IPS-15b (cell line): ENCODE results near the gene PIN1.
A peak's percentile ranks its signal among the peaks of the same experiment; 100 is the strongest.
"Not testable (repeated sequence)": the region's sequence is repeated elsewhere in the genome, so short reads cannot be mapped to it uniquely, and the experiment has no call there.

Experiments used
- H3K27me3 ChIP-seq: one replicate; pipeline ENCODE4 v1.6.1; 2013; ENCODE audit warnings: low read length; ENCODE audit not compliant: control insufficient read depth, insufficient read depth
- H3K36me3 ChIP-seq: one replicate; pipeline ENCODE4 v1.6.1; 2013; ENCODE audit warnings: low read length; ENCODE audit not compliant: control insufficient read depth, insufficient read depth
- H3K4me1 ChIP-seq: one replicate; pipeline ENCODE4 v1.6.1; 2013; ENCODE audit warnings: mild to moderate bottlenecking, low read length; ENCODE audit not compliant: control insufficient read depth, insufficient read depth
- H3K4me3 ChIP-seq: one replicate; pipeline ENCODE4 v1.5.1; 2013; ENCODE audit warnings: low read depth, low read length
- H3K9ac ChIP-seq: one replicate; pipeline ENCODE4 v1.6.1; 2013; ENCODE audit warnings: low read depth, mild to moderate bottlenecking, low read length
- H3K9me3 ChIP-seq: one replicate; pipeline ENCODE4 v1.6.1; 2013; ENCODE audit warnings: mild to moderate bottlenecking, low read length; ENCODE audit not compliant: control insufficient read depth, insufficient read depth

The PIN1 gene

DNA sequence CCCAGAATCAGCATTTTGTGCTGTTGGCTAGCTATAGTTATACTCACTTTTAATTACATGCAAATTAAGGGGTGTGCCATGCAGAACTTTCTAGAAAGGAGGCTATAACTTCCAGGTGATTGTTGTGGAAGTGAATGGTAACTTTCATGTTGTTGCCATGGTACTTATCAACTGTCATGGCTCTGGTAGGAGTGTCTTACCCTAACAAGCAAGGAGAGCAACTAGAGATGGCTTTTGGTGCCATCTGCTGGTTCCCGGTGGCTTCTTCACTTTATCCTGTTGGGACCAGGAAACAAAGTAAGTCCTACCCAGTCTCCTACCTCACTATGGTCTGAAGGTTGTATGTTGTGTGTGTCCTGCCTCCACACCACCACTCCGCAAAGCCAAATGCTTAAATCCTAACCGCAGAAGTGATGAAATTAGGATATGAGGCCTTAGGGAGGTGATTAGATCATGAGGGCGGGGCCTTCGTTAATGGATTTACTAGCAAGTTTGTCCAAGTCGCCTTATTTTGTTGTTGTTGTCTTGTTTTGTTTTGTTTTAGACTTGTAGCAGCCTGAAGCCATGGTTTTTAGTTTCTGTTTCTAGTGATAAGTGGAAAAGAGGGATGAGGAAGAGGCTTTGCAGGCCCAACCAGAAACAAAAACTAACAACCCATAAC lies 38.9 kb upstream of the PIN1 start:
- Histone ChIP-seq H3K4me3 (no peak overlapping the region), H3K36me3 (no peaks in the 10 kb centered on the region)

DNA sequence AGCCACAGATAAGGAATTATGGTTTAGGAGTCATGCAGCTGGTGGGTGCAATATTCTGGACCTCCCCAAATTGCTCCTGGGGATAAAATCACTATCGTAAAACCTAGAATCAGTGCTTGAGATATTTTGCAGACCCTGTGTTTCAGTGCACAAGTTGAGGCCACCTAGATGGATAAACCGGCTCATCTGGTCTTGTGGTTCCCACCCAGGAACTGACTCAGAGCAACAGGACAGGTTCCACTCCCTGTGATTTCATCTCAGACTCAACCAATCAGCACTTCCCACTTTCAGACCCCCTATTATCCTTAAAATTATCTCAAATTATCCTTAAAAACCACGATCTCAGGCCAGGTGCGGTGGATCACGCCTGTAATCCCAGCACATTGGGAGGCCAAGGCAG lies 37.2 kb upstream of the PIN1 start:
- H3K4me3 ChIP-seq = no peak overlapping the region
- no peaks in the 10 kb centered on the region for H3K4me1 ChIP-seq
- H3K9me3 ChIP-seq = no peaks in the 10 kb centered on the region
- H3K27me3 ChIP-seq = no peaks in the 10 kb centered on the region
- H3K36me3 ChIP-seq = no peaks in the 10 kb centered on the region
- H3K9ac ChIP-seq = no peak overlapping the region

More for the DNA sequence above, 38.9 kb upstream of the PIN1 start:
- Histone ChIP-seq H3K9ac (no peak overlapping the region), H3K4me1 (peaks cover under 1% of the 10 kb centered on the region), H3K9me3 (no peaks in the 10 kb centered on the region), H3K27me3 (no peaks in the 10 kb centered on the region)

DNA sequence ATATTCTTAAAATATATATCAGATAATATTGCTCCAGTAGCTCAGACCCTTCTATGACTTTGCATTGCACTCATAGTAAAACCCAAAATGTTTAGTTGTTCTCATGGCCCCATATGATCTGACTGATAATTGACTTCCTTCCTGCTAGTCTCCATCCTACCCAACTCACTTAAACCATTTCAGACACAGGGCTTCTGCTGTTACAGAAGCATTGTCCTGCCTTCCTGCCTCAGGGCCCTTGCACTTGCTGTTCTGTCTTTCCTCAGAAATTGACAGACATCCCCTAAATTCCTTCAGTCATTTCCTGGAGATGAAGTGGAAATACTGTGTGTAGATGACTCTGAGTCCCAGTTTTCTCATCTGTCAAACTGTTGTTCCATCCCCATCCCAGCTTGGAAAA lies 36.0 kb upstream of the PIN1 start:
- H3K9me3 ChIP-seq = no peaks in the 10 kb centered on the region
- H3K4me1 ChIP-seq = no peaks in the 10 kb centered on the region
- no peaks in the 10 kb centered on the region for H3K36me3 ChIP-seq
- H3K9ac ChIP-seq = no peak overlapping the region
- no peak overlapping the region for H3K4me3 ChIP-seq
- H3K27me3 ChIP-seq = no peaks in the 10 kb centered on the region

DNA sequence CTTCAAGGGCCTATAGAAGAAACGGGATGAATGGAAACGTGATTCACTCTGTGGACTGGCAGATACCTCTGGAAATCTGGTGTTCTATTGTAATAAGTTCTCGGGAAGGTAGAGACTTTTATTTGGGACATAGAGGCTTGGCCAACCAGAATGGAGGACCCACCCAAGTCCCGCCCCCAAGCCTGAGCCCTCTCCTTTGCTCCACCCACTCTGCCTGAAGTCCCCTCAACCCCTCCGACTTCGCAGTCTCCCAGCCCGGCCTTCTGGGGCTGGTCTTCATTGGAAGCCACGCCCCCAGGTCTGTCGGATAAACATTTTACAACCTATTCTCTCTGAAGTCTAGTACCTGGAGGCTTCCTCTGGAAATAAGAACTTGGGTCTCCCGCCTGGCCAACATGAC lies 33.1 kb upstream of the PIN1 start:
- H3K4me1 ChIP-seq = no peaks in the 10 kb centered on the region
- no peaks in the 10 kb centered on the region for H3K9me3 ChIP-seq
- H3K4me3 ChIP-seq = no peak overlapping the region
- H3K36me3 ChIP-seq = no peaks in the 10 kb centered on the region
- H3K9ac ChIP-seq = no peak overlapping the region
- H3K27me3 ChIP-seq = no peaks in the 10 kb centered on the region

DNA sequence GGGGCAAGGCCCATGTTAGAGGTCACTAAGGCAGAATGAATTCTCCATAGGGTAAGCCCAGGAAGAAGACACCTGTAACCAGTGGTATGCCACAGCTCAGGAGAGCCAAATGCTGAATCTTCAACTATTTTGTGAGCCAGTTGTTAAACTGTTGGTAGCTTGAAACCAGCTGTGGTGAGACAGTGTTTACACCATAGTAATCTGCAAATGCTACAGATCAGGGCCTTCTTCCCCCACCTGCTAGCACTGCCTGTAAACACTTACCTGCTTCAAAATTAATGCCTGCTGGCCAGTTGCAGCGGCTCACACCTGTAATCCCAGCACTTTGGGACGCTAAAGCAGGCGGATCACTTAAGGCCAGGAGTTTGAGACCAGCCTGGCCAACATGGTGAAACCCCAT lies 28.3 kb upstream of the PIN1 start:
- Histone ChIP-seq H3K27me3 (no peaks in the 10 kb centered on the region), H3K9ac (no peak overlapping the region)

DNA sequence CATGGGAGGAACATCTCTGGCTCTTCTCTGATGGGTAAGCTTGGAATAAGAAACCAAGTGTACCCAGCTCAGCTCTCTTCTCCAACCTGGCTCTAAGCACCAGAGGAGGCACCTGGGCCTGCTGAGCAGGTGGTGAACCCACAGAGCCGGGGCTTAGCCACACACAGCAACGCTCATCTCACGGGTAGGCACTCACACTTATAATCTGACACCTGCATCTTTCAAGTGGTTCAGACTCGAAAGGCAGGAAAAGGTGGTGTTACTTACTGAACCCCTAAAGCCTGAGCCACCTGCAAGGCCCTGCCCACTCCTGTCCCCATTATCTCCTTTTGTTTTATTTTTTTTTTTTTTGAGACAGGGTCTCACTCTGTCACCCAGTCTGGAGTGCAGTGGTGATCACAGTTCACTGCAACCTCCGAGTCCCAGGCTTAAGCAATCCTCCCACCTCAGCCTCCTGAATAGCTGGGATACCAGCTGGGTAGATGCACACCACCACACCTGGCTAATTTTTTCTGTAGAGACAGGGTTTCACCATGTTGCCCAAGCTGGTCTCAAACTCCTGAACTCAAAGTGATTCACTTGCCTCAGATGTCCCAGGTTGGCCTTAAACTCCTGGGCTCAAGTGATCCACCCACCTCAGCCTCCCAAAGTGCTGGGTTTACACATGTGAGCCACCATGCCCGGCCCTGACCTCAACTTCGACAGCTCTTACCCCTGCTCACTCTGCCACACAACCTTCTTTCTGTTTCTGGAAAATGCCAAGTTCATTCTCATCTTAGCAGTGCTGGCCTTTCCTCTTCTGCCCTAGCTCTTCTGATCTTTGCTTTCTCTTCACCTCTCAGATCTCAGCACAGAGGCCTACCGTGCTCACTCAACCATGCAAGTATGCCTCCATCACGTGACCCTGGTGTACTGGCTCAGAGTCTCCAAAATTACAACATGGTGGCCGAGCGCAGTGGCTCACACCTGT lies 26.0 kb upstream of the PIN1 start:
- Histone ChIP-seq H3K9ac (no peak overlapping the region), H3K27me3 (no peaks in the 10 kb centered on the region), H3K4me1 (no peaks in the 10 kb centered on the region), H3K4me3 (no peak overlapping the region), H3K9me3 (no peaks in the 10 kb centered on the region), H3K36me3 (peaks cover 14% of the 10 kb centered on the region)

More for the DNA sequence above, 28.3 kb upstream of the PIN1 start:
- H3K9me3 ChIP-seq = no peaks in the 10 kb centered on the region
- no peak overlapping the region for H3K4me3 ChIP-seq
- H3K4me1 ChIP-seq = no peaks in the 10 kb centered on the region
- peaks cover 10% of the 10 kb centered on the region for H3K36me3 ChIP-seq

DNA sequence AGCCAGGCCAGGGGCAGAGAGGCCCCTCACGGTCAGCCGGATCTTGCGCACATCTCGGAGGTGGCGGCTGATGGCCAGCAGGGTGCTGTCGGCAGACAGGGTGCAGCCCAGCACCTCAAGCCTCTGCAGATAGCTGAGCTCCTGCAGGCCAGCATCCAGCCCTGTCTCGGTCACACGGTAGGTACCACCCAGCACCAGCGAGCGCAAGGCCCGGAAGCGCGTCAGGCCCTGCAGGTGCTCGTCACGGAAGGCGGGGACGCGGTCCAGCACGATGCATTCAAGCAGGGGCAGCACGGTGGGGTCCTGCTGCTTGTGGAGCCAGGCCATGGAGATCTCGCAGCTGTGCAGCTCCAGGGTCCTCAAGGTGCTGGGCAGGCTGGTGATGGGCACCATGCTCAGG lies 24.0 kb upstream of the PIN1 start:
- no peaks in the 10 kb centered on the region for H3K4me1 ChIP-seq
- no peak overlapping the region for H3K9ac ChIP-seq
- H3K27me3 ChIP-seq = no peaks in the 10 kb centered on the region
- no peaks in the 10 kb centered on the region for H3K9me3 ChIP-seq
- H3K36me3 ChIP-seq = peaks cover 16% of the 10 kb centered on the region
- H3K4me3 ChIP-seq = no peak overlapping the region

DNA sequence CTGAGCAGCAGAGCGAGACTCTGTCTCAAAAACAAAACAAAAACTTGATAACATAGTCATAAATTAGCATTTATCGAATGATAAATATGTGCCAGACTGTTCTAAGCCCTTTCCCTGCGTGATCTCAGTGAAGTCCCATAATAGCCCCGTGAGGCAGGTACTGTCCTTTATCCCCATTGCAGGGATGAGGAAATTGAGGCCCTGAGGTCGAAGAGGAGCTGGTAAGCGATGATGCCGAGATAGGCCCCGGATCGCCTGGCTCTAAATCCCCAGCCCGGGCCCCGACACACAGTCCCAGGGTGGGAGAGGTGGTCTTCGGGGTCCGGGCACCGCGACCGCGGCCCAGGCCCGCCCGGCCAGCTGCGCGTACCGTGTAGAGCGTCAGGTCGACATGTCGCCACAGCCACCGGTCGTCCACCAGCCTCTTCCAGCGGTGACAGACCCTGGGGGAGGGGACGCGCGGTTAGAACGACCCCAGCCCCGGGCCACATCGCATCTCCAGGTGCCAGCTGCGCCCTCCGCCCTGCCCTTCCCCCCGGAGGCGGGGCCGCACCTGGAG lies 16.9 kb upstream of the PIN1 start:
- Histone ChIP-seq H3K9me3 (no peaks in the 10 kb centered on the region), H3K27me3 (no peaks in the 10 kb centered on the region), H3K4me3 (peak overlapping the region; percentile 98), H3K4me1 (peaks cover 4% of the 10 kb centered on the region), H3K9ac (peak overlapping the region; percentile 96), H3K36me3 (peaks cover 2% of the 10 kb centered on the region)

DNA sequence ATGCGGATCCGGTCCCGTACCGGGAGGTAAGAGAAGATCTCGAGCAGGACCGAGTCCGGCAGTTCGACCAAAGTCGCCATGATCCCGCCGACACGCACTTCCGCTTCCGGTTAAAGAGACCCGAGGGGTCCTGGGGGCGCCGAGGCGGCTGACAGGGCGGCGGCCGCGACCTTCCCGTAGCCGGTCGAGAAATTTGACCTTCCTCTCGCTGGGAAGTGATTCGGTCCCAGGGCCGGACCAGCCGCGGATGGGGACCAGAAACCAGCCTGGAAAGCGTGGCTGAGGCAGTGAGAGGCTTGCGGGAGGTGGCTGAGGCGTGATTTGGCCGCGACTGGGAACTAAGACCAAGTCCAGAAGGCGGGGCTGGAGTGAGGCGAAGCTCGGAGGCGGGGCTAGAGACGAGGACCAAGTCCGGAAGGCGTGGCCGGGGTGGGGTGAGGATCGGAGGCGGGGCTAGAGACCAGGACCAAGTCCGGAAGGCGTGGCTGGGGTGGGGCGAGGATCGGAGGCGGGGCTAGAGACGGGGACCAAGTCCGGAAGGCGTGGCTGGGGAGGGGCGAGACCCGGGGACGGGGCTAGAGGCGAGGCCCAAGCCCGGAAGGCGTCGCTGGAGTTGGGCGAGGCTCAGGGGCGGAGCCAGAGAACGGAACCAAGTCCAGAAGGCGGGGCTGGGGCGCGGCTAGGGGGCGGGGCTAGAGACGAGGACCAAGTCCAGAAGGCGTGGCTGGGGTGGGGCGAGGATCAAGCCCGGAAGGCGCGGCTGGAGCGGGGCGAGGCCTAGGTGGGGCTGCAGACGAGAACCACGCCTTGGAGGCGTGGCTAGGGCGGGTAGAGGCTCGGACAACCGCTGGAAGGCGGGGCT lies 16.2 kb upstream of the PIN1 start, which contains the start of gene FBXL12:
Gene FBXL12 (minus strand): TSS at position 346 of the 862 bp plus-strand sequence. CDS start 266 bp downstream, at position 80.
- Histone ChIP-seq H3K9me3 (no peaks in the 10 kb centered on the region), H3K4me1 (peaks cover 4% of the 10 kb centered on the region), H3K4me3 (peak within 1 kb of the TSS; percentile 98), H3K36me3 (peaks cover 2% of the 10 kb centered on the region), H3K9ac (peak within 1 kb of the TSS; percentile 96), H3K27me3 (no peaks in the 10 kb centered on the region)

DNA sequence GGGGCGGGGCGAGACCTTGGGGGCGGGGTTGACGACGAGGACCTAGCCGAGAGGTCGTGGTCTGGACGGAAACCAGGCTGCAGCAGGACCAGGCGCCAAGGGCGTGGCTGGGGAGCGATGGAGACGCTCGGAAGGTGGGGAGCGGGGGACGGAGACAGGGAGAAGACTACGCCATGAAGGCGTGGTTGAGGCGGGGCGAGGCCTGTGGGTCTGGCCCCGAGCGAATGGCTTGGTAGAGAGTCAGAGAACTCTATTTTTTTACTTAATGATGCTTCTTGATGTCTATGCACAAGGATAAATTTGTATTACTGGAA lies 15.6 kb upstream of the PIN1 start:
- no peaks in the 10 kb centered on the region for H3K9me3 ChIP-seq

DNA sequence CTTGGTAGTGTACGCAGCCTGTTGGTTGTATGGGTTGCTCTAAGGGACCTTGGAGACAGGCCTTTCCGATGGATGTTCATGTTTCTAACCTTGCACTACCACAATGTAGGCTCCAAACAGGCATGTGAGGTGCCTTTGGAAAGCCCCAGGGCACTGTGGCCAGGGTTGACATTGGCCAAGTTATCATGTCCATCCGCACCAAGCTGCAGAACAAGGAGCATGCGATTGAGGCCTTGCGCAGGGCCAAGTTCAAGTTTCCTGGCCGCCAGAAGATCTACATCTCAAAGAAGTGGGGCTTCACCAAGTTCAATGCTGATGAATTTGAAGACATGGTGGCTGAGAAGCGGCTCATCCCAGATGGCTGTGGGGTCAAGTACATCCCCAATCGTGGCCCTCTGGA lies 15.1 kb upstream of the PIN1 start:
- not testable (repeated sequence) for H3K36me3 ChIP-seq, H3K27me3 ChIP-seq, H3K9me3 ChIP-seq, H3K4me1 ChIP-seq, H3K9ac ChIP-seq
- peak overlapping the region; percentile 46 for H3K4me3 ChIP-seq

More for the DNA sequence above, 15.6 kb upstream of the PIN1 start:
- Histone ChIP-seq H3K4me3 (peak overlapping the region; percentile 46), H3K27me3 (no peaks in the 10 kb centered on the region), H3K4me1 (peaks cover 4% of the 10 kb centered on the region), H3K9ac (no peak overlapping the region), H3K36me3 (peaks cover 2% of the 10 kb centered on the region)
